Left ventricle myocardium superior (tissue), 1 donor: ENCODE measurements around the gene FGF1. TPM values are rescaled to one million over a fixed set of nuclear protein-coding genes. Genes with fewer than 3 reads are reported as not detected.

Experiments
- ATAC-seq: fragments of 200-7000 bp; cut with Tn5 transposase; one replicate; pipeline ENCODE4 v1.9.1; 2020; ENCODE audit warnings: mild to moderate bottlenecking, moderate library complexity
- DNase-seq: peaks from one replicate; pipeline ENCODE4 v3.0.0-alpha.2; 2020
- intact Hi-C: fragments of 100-400 bp; cut with micrococcal nuclease; formaldehyde crosslinking; loops from one replicate; pipeline ENCODE4 v1.11.0; 2022
- long read RNA-seq: library from polyadenylated mRNA; unstranded; transcript quantifications from one replicate; pipeline ENCODE4 v2.0.0, GENCODE V29; 2021
- total RNA-seq: library from RNA; stranded (reverse); fragmentation: NEBNext Ultra II Directional; extraction: Animal tissue kit (Norgen Biotek cat#: 25700); gene quantifications from one replicate; pipeline ENCODE4 v1.2.1, GENCODE V29; 2021
- donor health status: DM: no; HTN: yes; CAD: no; lungs with severe emphysema.

FGF1 gene
- 43.6 TPM for total RNA-seq
- long read RNA-seq, full-length matches to known transcripts = 40 of 78 reads
- long read RNA-seq, partial matches to known transcripts = 5 of 78 reads
- long read RNA-seq, other reads (novel, unspliced or antisense) = 33 of 78 reads

- DNase-seq = peak; percentile 77
These were observed at the start of gene FGF1 for GRCh38 chr5:142685418-142686209. FGF1 (minus strand) TSS chr5:142686090; CDS start chr5:142614127, 71,963 bp downstream.

GRCh38 chr5:142727735-142728047, 41.8 kb upstream of the FGF1 start:
- DNase-seq (no peak), ATAC-seq (no peak)
- intact Hi-C loops = no loop called here

More at GRCh38 chr5:142685418-142686209, at the start of gene FGF1:
- peak; percentile 88 for ATAC-seq
- intact Hi-C loops = no loop called here

- ATAC-seq (peak; percentile 8), DNase-seq (no peak)
- intact Hi-C loops = no loop called here
These were observed 40.4 kb upstream of the FGF1 start for GRCh38 chr5:142726188-142726731.

GRCh38 chr5:142725231-142726187, 39.6 kb upstream of the FGF1 start:
- intact Hi-C loops = no loop called here
- DNase-seq (no peak), ATAC-seq (no peak)

- DNase-seq (no peak), ATAC-seq (no peak)
- intact Hi-C loops = no loop called here
These were observed 38.9 kb upstream of the FGF1 start for GRCh38 chr5:142724821-142725220.

- intact Hi-C loops = no loop called here
- no peak for ATAC-seq
- DNase-seq = no peak
These were observed 37.0 kb upstream of the FGF1 start for GRCh38 chr5:142722896-142723295.

- no peak for ATAC-seq
- intact Hi-C loops = no loop called here
- DNase-seq = no peak
These were observed 36.3 kb upstream of the FGF1 start for GRCh38 chr5:142722146-142722545.

- intact Hi-C loops = no loop called here
- peak; percentile 45 for ATAC-seq
- peak; percentile 83 for DNase-seq
These were observed 34.9 kb upstream of the FGF1 start for GRCh38 chr5:142720641-142721271.

GRCh38 chr5:142719836-142720370, 34.0 kb upstream of the FGF1 start:
- DNase-seq (no peak), ATAC-seq (no peak)
- intact Hi-C loops = loop anchor here (5.0 kb wide), 1 partner anchor 147 kb away; no protein-coding TSS in a partner anchor

- intact Hi-C loops = loop anchor here (5.0 kb wide), 1 partner anchor 150 kb away; no protein-coding TSS in a partner anchor
- DNase-seq = no peak
- ATAC-seq = peak; percentile 67
These were observed 31.8 kb upstream of the FGF1 start for GRCh38 chr5:142717582-142718215.

- ATAC-seq (peak; percentile 70), DNase-seq (peak; percentile 70)
- intact Hi-C loops = loop anchor here (5.0 kb wide), 1 partner anchor 150 kb away; no protein-coding TSS in a partner anchor
These were observed 31.1 kb upstream of the FGF1 start for GRCh38 chr5:142716963-142717362.

- no peak for ATAC-seq
- no peak for DNase-seq
- intact Hi-C loops = loop anchor here (5.0 kb wide), 1 partner anchor 152 kb away; no protein-coding TSS in a partner anchor
These were observed 29.4 kb upstream of the FGF1 start for GRCh38 chr5:142715291-142715690.

- ATAC-seq = peak; percentile 84
- intact Hi-C loops = no loop called here
- DNase-seq = peak; percentile 93
These were observed 27.3 kb upstream of the FGF1 start for GRCh38 chr5:142713121-142713706.

GRCh38 chr5:142703153-142703552, 17.3 kb upstream of the FGF1 start:
- ATAC-seq = no peak
- intact Hi-C loops = no loop called here
- no peak for DNase-seq

- no peak for ATAC-seq
- intact Hi-C loops = no loop called here
- DNase-seq = no peak
These were observed 15.9 kb upstream of the FGF1 start for GRCh38 chr5:142701673-142702311.

GRCh38 chr5:142700566-142700965, 14.7 kb upstream of the FGF1 start:
- DNase-seq (no peak), ATAC-seq (no peak)
- intact Hi-C loops = no loop called here

- DNase-seq (peak; percentile 92), ATAC-seq (peak; percentile 86)
- intact Hi-C loops = loop anchor here (2.0 to 10.0 kb wide), 3 partner anchors 42 to 544 kb away; no protein-coding TSS in a partner anchor
These were observed 13.4 kb upstream of the FGF1 start for GRCh38 chr5:142699184-142699720.
